Endothelial cell of umbilical vein (primary cell): ENCODE measurements around the gene CACNA2D1. TPM values are rescaled to one million over a fixed set of nuclear protein-coding genes. Genes with fewer than 3 reads are reported as not detected.

ENCODE experiments used
- BruUV-seq: library from RNA; stranded (reverse); fragments of 400-500 nt; replicated peaks from 2 replicates; lab custom pipeline; 2021; lab: Mats Ljungman, UMichigan
- CTCF ChIA-PET: fragments of 300-600, 350-600 bp; sonication (Branson Sonifier 250); formaldehyde crosslinking; loops from one replicate; lab custom pipeline; 2021; ENCODE audit warnings: antibody characterized with exemption, inconsistent platforms; lab: Charles Lee
- POLR2A ChIA-PET: fragments of 300-600, 350-600 bp; sonication (Branson Sonifier 250); formaldehyde crosslinking; loops from one replicate; lab custom pipeline; 2021; ENCODE audit warnings: antibody characterized with exemption, inconsistent platforms; lab: Charles Lee
- DNase-seq: peaks from one replicate; pipeline ENCODE4 v3.0.0-alpha.2; 2011; ENCODE audit warnings: low read depth, low spot score
- FAIRE-seq: peaks from 2 replicates; lab custom pipeline; 2011; peaks lifted over from hg19 to GRCh38; lab: Jason Lieb, UNC
- H2AFZ ChIP-seq: 2 replicates; pipeline ENCODE4 v1.6.0; 2012; ENCODE audit warnings: low read depth, low read length, control low read depth, inconsistent platforms
- H3K27ac ChIP-seq: 2 replicates; pipeline ENCODE4 v1.5.1; 2011; ENCODE audit warnings: low read depth, mild to moderate bottlenecking, control low read depth, low read length, moderate library complexity; ENCODE audit not compliant: insufficient read depth
- H3K27me3 ChIP-seq, 2 experiments: 2 replicates each; pipeline versions ENCODE4 v1.6.0 to v1.6.1; 2011; ENCODE audit warnings: low read length in 2 of 2, mixed read lengths in 1 of 2; ENCODE audit not compliant: control insufficient read depth in 2 of 2, insufficient read depth in 2 of 2
- H3K36me3 ChIP-seq, 2 experiments: 2 replicates in 1 of 2; 3 replicates in 1 of 2; pipeline ENCODE4 v1.5.1; 2011; ENCODE audit warnings: low read length in 2 of 2, mild to moderate bottlenecking in 1 of 2, moderate library complexity in 1 of 2; ENCODE audit not compliant: control insufficient read depth in 2 of 2, insufficient read depth in 2 of 2; ENCODE audit errors: extremely low read depth in 1 of 2
- H3K4me1 ChIP-seq: 3 replicates; pipeline ENCODE4 v1.5.1; 2011; ENCODE audit warnings: mild to moderate bottlenecking, low read length; ENCODE audit not compliant: control insufficient read depth, insufficient read depth; ENCODE audit errors: extremely low read depth
- H3K4me2 ChIP-seq: 2 replicates; pipeline ENCODE4 v1.6.1; 2011; ENCODE audit warnings: low read length, control low read depth, mixed read lengths; ENCODE audit not compliant: insufficient read depth
- H3K4me3 ChIP-seq, 3 experiments: fragments of 200-600 bp in 1 of 3; sonication (generic), shearing (Covaris generic) in 1 of 3; replicated peaks in 1 of 3; 2 replicates each; pipeline ENCODE4 v1.5.1; 2011 to 2016; ENCODE audit warnings: control low read depth in 3 of 3, low read length in 3 of 3, mild to moderate bottlenecking in 2 of 3, inconsistent platforms in 1 of 3, low read depth in 1 of 3, moderate library complexity in 1 of 3; ENCODE audit not compliant: insufficient read depth in 1 of 3
- H3K79me2 ChIP-seq: 2 replicates; pipeline ENCODE4 v1.6.0; 2012; ENCODE audit warnings: low read length, inconsistent platforms; ENCODE audit not compliant: control insufficient read depth, insufficient read depth
- H3K9ac ChIP-seq: replicated peaks from 2 replicates; pipeline ENCODE3; 2011; ENCODE audit warnings: low read length, control low read depth; ENCODE audit not compliant: insufficient read depth; ENCODE audit errors: extremely low read depth
- H3K9me1 ChIP-seq: replicated peaks from 3 replicates; pipeline ENCODE4 v1.6.0; 2011; ENCODE audit warnings: mild to moderate bottlenecking, low read length; ENCODE audit not compliant: control insufficient read depth, insufficient read depth; ENCODE audit errors: extremely low read depth
- H3K9me3 ChIP-seq: replicated peaks from 2 replicates; pipeline ENCODE4 v1.5.1; 2012; ENCODE audit warnings: low read length, inconsistent platforms; ENCODE audit not compliant: control insufficient read depth, insufficient read depth
- H4K20me1 ChIP-seq: replicated peaks from 2 replicates; pipeline ENCODE3; 2011; ENCODE audit warnings: mild to moderate bottlenecking, low read length; ENCODE audit not compliant: control insufficient read depth, insufficient read depth; ENCODE audit errors: extremely low read depth
- EZH2 ChIP-seq: IDR thresholded peaks from 2 replicates; pipeline ENCODE4 v1.6.1; 2012; ENCODE audit warnings: borderline replicate concordance, low read depth, mild to moderate bottlenecking, moderate library complexity, low read length, inconsistent platforms; ENCODE audit not compliant: severe bottlenecking
- FOS ChIP-seq: IDR thresholded peaks from 2 replicates; pipeline ENCODE4 v1.6.1; 2011; ENCODE audit warnings: mild to moderate bottlenecking, low read length, moderate library complexity, borderline replicate concordance; ENCODE audit not compliant: insufficient read depth
- GATA2 ChIP-seq: IDR thresholded peaks from 2 replicates; pipeline ENCODE4 v1.7.0; 2011; ENCODE audit warnings: low read depth, mild to moderate bottlenecking, moderate library complexity, mixed read lengths, low read length; ENCODE audit not compliant: insufficient read length, insufficient read depth
- JUN ChIP-seq: IDR thresholded peaks from 2 replicates; pipeline ENCODE4 v1.6.1; 2011; ENCODE audit warnings: borderline replicate concordance, low read depth; ENCODE audit not compliant: insufficient read length, insufficient read depth
- MYC ChIP-seq: IDR thresholded peaks from one replicate; pipeline ENCODE4 v1.6.1; 2011; ENCODE audit warnings: mild to moderate bottlenecking, low read depth, low read length
- POLR2A ChIP-seq: IDR thresholded peaks from 2 replicates; pipeline ENCODE4 v1.6.1; 2012; ENCODE audit warnings: low read depth, mild to moderate bottlenecking, control low read depth, low read length
- POLR2AphosphoS5 ChIP-seq: IDR thresholded peaks from 2 replicates; pipeline ENCODE4 v1.6.1; 2012; ENCODE audit warnings: low read depth, mild to moderate bottlenecking, control low read depth, low read length, moderate library complexity; ENCODE audit not compliant: insufficient read depth
- dilution Hi-C: fragments of 300-500 bp; cut with MboI; formaldehyde crosslinking; loops from one replicate; pipeline ENCODE4 v1.15.0; 2019; ENCODE audit warnings: low sequenced_read_pairs; ENCODE audit not compliant: extremely low pct_ligation_motif_present
- intact Hi-C: fragments of 100-400 bp; cut with micrococcal nuclease; formaldehyde crosslinking; loops from one replicate; pipeline ENCODE4 v1.10.0; 2022
- polyA plus RNA-seq, 4 experiments: library from polyadenylated mRNA; depleted of rRNA in 3 of 4; stranded (reverse) in 3 of 4; unstranded in 1 of 4; fragments of >200 nt; gene quantifications; 2 replicates each; pipeline versions ENCODE4 v1.2.1 to v1.2.3, GENCODE V29; 2011 to 2012; ENCODE audit warnings: missing spikeins in 1 of 4
- total RNA-seq: library from RNA; stranded (reverse); gene quantifications from 2 replicates; pipeline ENCODE4 v1.2.3, GENCODE V29; 2021
- TF ChIP-seq, protein P1 (sequence below), 2 donors: IDR thresholded peaks; 1 replicate in 1 of 2; 2 replicates in 1 of 2; pipeline ENCODE4 v1.5.1; 2011; ENCODE audit warnings: low read length in 2 of 2, mild to moderate bottlenecking in 2 of 2, moderate library complexity in 2 of 2, control low read depth in 1 of 2, inconsistent platforms in 1 of 2, low read depth in 1 of 2; ENCODE audit not compliant: insufficient read depth in 1 of 2; ENCODE audit errors: extremely low read depth in 1 of 2
- TF ChIP-seq, protein P2 (sequence below): IDR thresholded peaks from 2 replicates; pipeline ENCODE4 v1.6.1; 2011; ENCODE audit not compliant: insufficient read depth, insufficient read length

The CACNA2D1 gene
- total and polyA plus RNA-seq, 2 donors (not counting 3 experiments of a cell fraction or from before 2014, with no cell fraction given), result 4.1 to 38.6 TPM

DNA sequence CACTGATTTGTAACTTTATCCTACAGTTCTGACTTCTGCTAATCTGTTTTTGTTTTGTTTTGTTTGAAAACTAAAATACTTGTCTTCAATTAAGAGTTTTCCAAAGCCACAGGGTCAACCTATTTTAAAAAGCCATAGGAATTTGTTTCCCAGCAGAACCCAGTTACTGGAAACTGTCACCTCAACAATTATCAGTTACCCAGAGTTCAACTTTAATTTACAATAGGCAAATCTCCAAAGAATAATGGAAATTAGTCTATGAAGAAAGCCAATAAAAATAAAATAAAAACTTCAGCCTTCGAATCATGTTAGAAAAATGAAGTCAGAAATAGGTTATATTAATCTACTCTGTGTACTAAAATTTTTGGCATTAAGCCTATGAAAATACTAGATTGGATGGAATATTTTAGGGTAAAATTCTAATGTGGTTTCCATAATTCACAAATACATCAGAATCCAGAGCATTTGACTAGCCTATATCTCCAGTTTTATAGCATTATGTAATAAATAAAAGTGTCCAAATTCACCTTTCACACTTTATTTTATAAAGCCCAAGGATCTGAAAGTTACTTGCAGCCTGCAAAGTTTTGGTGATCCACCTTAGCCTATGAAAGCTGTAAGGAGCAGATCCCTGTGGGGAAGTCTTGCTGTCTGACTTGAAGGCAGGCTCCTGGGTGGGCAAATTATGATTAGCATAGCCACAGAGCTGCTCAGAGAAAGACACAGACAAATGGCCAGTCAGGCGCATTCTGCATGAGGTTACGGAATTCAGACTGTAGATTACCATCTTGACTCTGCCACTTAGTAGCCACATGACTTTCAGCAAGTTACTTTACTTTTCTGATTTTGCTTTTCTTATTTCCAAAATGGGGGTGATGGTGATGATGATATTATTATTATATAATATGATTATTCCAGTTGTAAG lies 423.8 kb downstream of the CACNA2D1 start:
- TF ChIP-seq, protein P1, sequence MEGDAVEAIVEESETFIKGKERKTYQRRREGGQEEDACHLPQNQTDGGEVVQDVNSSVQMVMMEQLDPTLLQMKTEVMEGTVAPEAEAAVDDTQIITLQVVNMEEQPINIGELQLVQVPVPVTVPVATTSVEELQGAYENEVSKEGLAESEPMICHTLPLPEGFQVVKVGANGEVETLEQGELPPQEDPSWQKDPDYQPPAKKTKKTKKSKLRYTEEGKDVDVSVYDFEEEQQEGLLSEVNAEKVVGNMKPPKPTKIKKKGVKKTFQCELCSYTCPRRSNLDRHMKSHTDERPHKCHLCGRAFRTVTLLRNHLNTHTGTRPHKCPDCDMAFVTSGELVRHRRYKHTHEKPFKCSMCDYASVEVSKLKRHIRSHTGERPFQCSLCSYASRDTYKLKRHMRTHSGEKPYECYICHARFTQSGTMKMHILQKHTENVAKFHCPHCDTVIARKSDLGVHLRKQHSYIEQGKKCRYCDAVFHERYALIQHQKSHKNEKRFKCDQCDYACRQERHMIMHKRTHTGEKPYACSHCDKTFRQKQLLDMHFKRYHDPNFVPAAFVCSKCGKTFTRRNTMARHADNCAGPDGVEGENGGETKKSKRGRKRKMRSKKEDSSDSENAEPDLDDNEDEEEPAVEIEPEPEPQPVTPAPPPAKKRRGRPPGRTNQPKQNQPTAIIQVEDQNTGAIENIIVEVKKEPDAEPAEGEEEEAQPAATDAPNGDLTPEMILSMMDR (IDR thresholded peaks at IDR 0.05; ENCODE audit: extremely low read depth in 1 of 2, insufficient read depth in 1 of 2, low read depth in 1 of 2, low read length in 2 of 2), result no peak
- TF ChIP-seq JUN (no peak), GATA2 (no peak), MYC (no peak), FOS (no peak), POLR2AphosphoS5 (no peak), POLR2A (no peak), EZH2 (no peak)
- TF ChIP-seq, protein P2, sequence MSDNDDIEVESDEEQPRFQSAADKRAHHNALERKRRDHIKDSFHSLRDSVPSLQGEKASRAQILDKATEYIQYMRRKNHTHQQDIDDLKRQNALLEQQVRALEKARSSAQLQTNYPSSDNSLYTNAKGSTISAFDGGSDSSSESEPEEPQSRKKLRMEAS, result no peak
- no peaks in the 10 kb centered on the region for H4K20me1 ChIP-seq
- H3K36me3 ChIP-seq, result no peaks in the 10 kb centered on the region
- ChIA-PET CTCF (interaction anchor here (0.7 to 12.9 kb wide), 8 partner anchors 8 to 586 kb away, joined by 3 to 185 read pairs (median 4); no protein-coding TSS in a partner anchor), POLR2A (no interaction called here)
- H3K27ac ChIP-seq, result no peak overlapping the region
- dilution Hi-C loops (no loop called here), intact Hi-C loops (loop anchor here (5.0 kb wide), 1 partner anchor 707 kb away; no protein-coding TSS in a partner anchor)
- H3K9ac ChIP-seq, result no peak overlapping the region
- no peak overlapping the region for H3K4me3 ChIP-seq
- H3K4me2 ChIP-seq, result no peak overlapping the region
- no peaks in the 10 kb centered on the region for H3K4me1 ChIP-seq
- no peaks in the 10 kb centered on the region for H3K9me3 ChIP-seq
- no peak for FAIRE-seq
- H3K9me1 ChIP-seq, result no peaks in the 10 kb centered on the region
- H2AFZ ChIP-seq, result no peak overlapping the region
- no TSS peak for BruUV-seq
- DNase-seq, result no peak
- H3K79me2 ChIP-seq, result no peaks in the 10 kb centered on the region
- no peaks in the 10 kb centered on the region for H3K27me3 ChIP-seq
